K562 (cell line): ENCODE data around the gene DIPK1B. TPM values are rescaled to one million over a fixed set of nuclear protein-coding genes. Genes with fewer than 3 reads are reported as not detected.

Experiments
- ATAC-seq: fragments of 200-7000 bp; cut with Tn5 transposase; 3 replicates; pipeline ENCODE4 v1.9.1; 2020; ENCODE audit warnings: moderate library complexity
- BruUV-seq: library from RNA; stranded (reverse); fragments of 400-500 nt; replicated peaks from 2 replicates; lab custom pipeline; 2021; lab: Mats Ljungman, UMichigan
- CTCF ChIA-PET: fragments of 300-600 bp; formaldehyde crosslinking; extraction: SDS; loops from one replicate; lab custom pipeline; 2021; ENCODE audit warnings: low intra/inter-chr PET ratio; lab: Yijun Ruan, JAX
- POLR2A ChIA-PET: fragments of 300-600, 350-650 bp; sonication (Branson Sonifier 250); formaldehyde crosslinking; extraction: SDS; loops from one replicate; lab custom pipeline; 2021; ENCODE audit warnings: antibody characterized with exemption, inconsistent platforms; lab: Yijun Ruan, JAX
- DNase-seq, 4 experiments: peaks; one replicate each; pipeline versions ENCODE4 v3.0.0 to v3.0.0-alpha.2; 2011 to 2018; ENCODE audit warnings: low spot score in 3 of 4, mixed read lengths in 3 of 4; ENCODE audit errors: extremely low read depth in 1 of 4
- FAIRE-seq: peaks from 2 replicates; lab custom pipeline; 2011; peaks lifted over from hg19 to GRCh38; lab: Jason Lieb, UNC
- H2AFZ ChIP-seq: 2 replicates; pipeline ENCODE4 v1.6.0; 2011; ENCODE audit warnings: low read depth, low read length, control low read depth, inconsistent platforms
- H3K27ac ChIP-seq: fragments of 200-600 bp; 3 replicates; pipeline ENCODE4 v1.8.0; 2011; ENCODE audit warnings: low read depth, mild to moderate bottlenecking, control low read depth, inconsistent platforms, low read length, moderate library complexity, mixed read lengths; ENCODE audit errors: extremely low read depth
- H3K27me3 ChIP-seq, 2 experiments: fragments of 300-600 bp in 1 of 2; 2 replicates in 1 of 2; 3 replicates in 1 of 2; pipeline versions ENCODE4 v1.6.0 to v1.8.0; 2011; ENCODE audit warnings: inconsistent platforms in 2 of 2, low read length in 2 of 2, mild to moderate bottlenecking in 1 of 2, mixed read lengths in 1 of 2, moderate library complexity in 1 of 2; ENCODE audit not compliant: control insufficient read depth in 2 of 2, insufficient read depth in 2 of 2
- H3K36me3 ChIP-seq: fragments of 300-600 bp; 3 replicates; pipeline ENCODE4 v1.8.0; 2011; ENCODE audit warnings: mild to moderate bottlenecking, low read length, inconsistent platforms; ENCODE audit not compliant: control insufficient read depth, insufficient read depth
- H3K4me1 ChIP-seq, 2 experiments: fragments of 200-600 bp in 1 of 2; replicated peaks in 1 of 2; 2 replicates in 1 of 2; 3 replicates in 1 of 2; pipeline versions ENCODE4 v1.5.1 to v1.8.0; 2011; ENCODE audit warnings: inconsistent platforms in 2 of 2, low read length in 2 of 2, mild to moderate bottlenecking in 1 of 2, mixed read lengths in 1 of 2, moderate library complexity in 1 of 2; ENCODE audit not compliant: control insufficient read depth in 2 of 2, insufficient read depth in 2 of 2
- H3K4me2 ChIP-seq: 2 replicates; pipeline ENCODE4 v1.6.1; 2011; ENCODE audit warnings: low read length, control low read depth, inconsistent platforms, mixed read lengths; ENCODE audit not compliant: insufficient read depth
- H3K4me3 ChIP-seq: fragments of 200-600 bp; sonication (generic), shearing (Covaris generic); 2 replicates; pipeline ENCODE4 v1.5.1; 2016; ENCODE audit warnings: control low read depth, inconsistent platforms
- H3K79me2 ChIP-seq: fragments of 200-600 bp; 3 replicates; pipeline ENCODE4 v1.8.0; 2011; ENCODE audit warnings: low read length, inconsistent platforms; ENCODE audit not compliant: control insufficient read depth, insufficient read depth
- H3K9ac ChIP-seq, 2 experiments: 2 replicates each; pipeline versions ENCODE4 v1.6.0 to v1.6.1; 2011; ENCODE audit warnings: low read depth in 2 of 2, low read length in 2 of 2, control low read depth in 1 of 2, inconsistent platforms in 1 of 2, mild to moderate bottlenecking in 1 of 2, mixed read lengths in 1 of 2; ENCODE audit not compliant: insufficient read depth in 1 of 2
- H3K9me1 ChIP-seq: one replicate; pipeline ENCODE4 v1.6.0; 2011; ENCODE audit warnings: inconsistent platforms, mild to moderate bottlenecking, low read length, moderate library complexity; ENCODE audit not compliant: control insufficient read depth, insufficient read depth
- H3K9me3 ChIP-seq: replicated peaks from 2 replicates; pipeline ENCODE4 v1.5.1; 2011; ENCODE audit warnings: low read depth, low read length, inconsistent platforms; ENCODE audit not compliant: control insufficient read depth, insufficient read depth
- H4K20me1 ChIP-seq: replicated peaks from 2 replicates; pipeline ENCODE4 v1.6.1; 2011; ENCODE audit warnings: low read length, inconsistent platforms, mixed read lengths; ENCODE audit not compliant: control insufficient read depth, insufficient read depth
- ADNP ChIP-seq: fragments of 200-800 bp; sonication (Bioruptor generic); IDR thresholded peaks from 2 replicates; pipeline ENCODE4 v1.6.1; 2016; ENCODE audit warnings: missing genetic modification characterization, missing compliant biosample characterization
- BRCA1 ChIP-seq, 2 experiments: fragments of 450-650 bp in 1 of 2; sonication (generic) in 1 of 2; formaldehyde crosslinking in 1 of 2; IDR thresholded peaks; 2 replicates each; pipeline versions ENCODE4 v1.5.0 to v1.6.1; 2017 to 2020; ENCODE audit warnings: mild to moderate bottlenecking in 1 of 2, missing genetic modification reagents in 1 of 2
- ETS2 ChIP-seq: IDR thresholded peaks from 2 replicates; pipeline ENCODE4 v1.6.1; 2016; ENCODE audit warnings: borderline replicate concordance, missing genetic modification characterization, mild to moderate bottlenecking, moderate library complexity, missing compliant biosample characterization; ENCODE audit not compliant: poor library complexity, severe bottlenecking
- NR2F6 ChIP-seq: fragments of 450-650 bp; formaldehyde crosslinking; IDR thresholded peaks from 2 replicates; pipeline ENCODE4 v1.4.0; 2020; ENCODE audit warnings: mild to moderate bottlenecking
- RBM25 ChIP-seq: fragments of 200-400 bp; formaldehyde crosslinking; IDR thresholded peaks from 2 replicates; pipeline ENCODE4 v1.6.1; 2018; ENCODE audit warnings: low read length, low read depth, moderate library complexity; ENCODE audit not compliant: severe bottlenecking
- RBM34 ChIP-seq: fragments of 200-400 bp; formaldehyde crosslinking; IDR thresholded peaks from 2 replicates; pipeline ENCODE4 v1.6.1; 2018; ENCODE audit warnings: low read length, borderline replicate concordance; ENCODE audit not compliant: insufficient read depth
- SIRT6 ChIP-seq: IDR thresholded peaks from one replicate; pipeline ENCODE4 v1.6.1; 2012; ENCODE audit warnings: low read depth, mild to moderate bottlenecking, control low read depth, inconsistent platforms, low read length, moderate library complexity
- ZNF165 ChIP-seq: fragments of 250-450 bp; sonication (Bioruptor Pico); IDR thresholded peaks from 2 replicates; pipeline ENCODE4 v1.4.0; 2020; ENCODE audit warnings: borderline replicate concordance
- ZNF217 ChIP-seq: sonication (generic); formaldehyde crosslinking; IDR thresholded peaks from 2 replicates; pipeline ENCODE4 v1.8.0; 2022; ENCODE audit warnings: mild to moderate bottlenecking, missing genetic modification reagents
- WGBS: fragments of 100-300 bp; shearing (Covaris generic); methylation state at CpG from one replicate; pipeline ENCODE4 v1.1.6; 2016; ENCODE audit warnings: low coverage, mixed read lengths; ENCODE audit not compliant: insufficient coverage; ENCODE audit errors: missing lambda C conversion rate; 5-methylcytosine and 5-hydroxymethylcytosine counted together
- in situ Hi-C: fragments of 300-500 bp; cut with MboI; formaldehyde crosslinking; loops from 4 replicates; pipeline ENCODE4 v1.15.0; 2018; ENCODE audit warnings: inconsistent platforms, mixed read lengths
- intact Hi-C: fragments of 100-400 bp; cut with micrococcal nuclease; formaldehyde crosslinking; loops from 2 replicates; pipeline ENCODE4 v1.14.2; 2022
- polyA plus RNA-seq, 8 experiments: library from polyadenylated mRNA; depleted of rRNA in 4 of 8; stranded (reverse) in 5 of 8; unstranded in 3 of 8; fragments of >200 nt; fragmentation: Nextera tagmentation in 2 of 8; fragmentation: Illumina TruSeq in 1 of 8; extraction: Ambion mirVana in 2 of 8; extraction: Trizol in 1 of 8; gene quantifications; 2 replicates each; pipeline versions ENCODE4 v1.2.1 to v1.2.3, GENCODE V29; 2011 to 2014; ENCODE audit warnings: inconsistent platforms in 1 of 8, missing spikeins in 1 of 8
- total RNA-seq, 7 experiments: library from RNA; depleted of rRNA in 6 of 7; stranded (reverse); fragments of >200 nt in 6 of 7; fragmentation: Illumina TruSeq in 2 of 7; extraction: Trizol in 2 of 7; gene quantifications; 2 replicates each; pipeline versions ENCODE4 v1.2.1 to v1.2.3, GENCODE V29; 2011 to 2021; ENCODE audit warnings: low replicate concordance in 1 of 7
- TF ChIP-seq, protein P1 (sequence below): sonication (generic); formaldehyde crosslinking; IDR thresholded peaks from 2 replicates; pipeline ENCODE4 v1.8.0; 2022; ENCODE audit warnings: mild to moderate bottlenecking, missing genetic modification reagents, borderline replicate concordance
- TF ChIP-seq, protein P2 (sequence below): fragments of 250-450 bp; sonication (Bioruptor Pico); IDR thresholded peaks from 2 replicates; pipeline ENCODE4 v1.9.0; 2021; ENCODE audit warnings: mild to moderate bottlenecking
- TF ChIP-seq, protein P3 (sequence below): fragments of 250-450 bp; sonication (Bioruptor Pico); IDR thresholded peaks from 2 replicates; pipeline ENCODE4 v1.5.0; 2021
- TF ChIP-seq, protein P4 (sequence below): fragments of 450-650 bp; formaldehyde crosslinking; IDR thresholded peaks from 2 replicates; pipeline ENCODE4 v1.4.0; 2020; ENCODE audit warnings: mild to moderate bottlenecking, moderate library complexity

The DIPK1B gene
- total and polyA plus RNA-seq, 9 of the 15 experiments (the other 6 are each of a cell fraction or from before 2014, with no cell fraction given) = 0.08 to 22.3 (median 5.9) TPM

DNA sequence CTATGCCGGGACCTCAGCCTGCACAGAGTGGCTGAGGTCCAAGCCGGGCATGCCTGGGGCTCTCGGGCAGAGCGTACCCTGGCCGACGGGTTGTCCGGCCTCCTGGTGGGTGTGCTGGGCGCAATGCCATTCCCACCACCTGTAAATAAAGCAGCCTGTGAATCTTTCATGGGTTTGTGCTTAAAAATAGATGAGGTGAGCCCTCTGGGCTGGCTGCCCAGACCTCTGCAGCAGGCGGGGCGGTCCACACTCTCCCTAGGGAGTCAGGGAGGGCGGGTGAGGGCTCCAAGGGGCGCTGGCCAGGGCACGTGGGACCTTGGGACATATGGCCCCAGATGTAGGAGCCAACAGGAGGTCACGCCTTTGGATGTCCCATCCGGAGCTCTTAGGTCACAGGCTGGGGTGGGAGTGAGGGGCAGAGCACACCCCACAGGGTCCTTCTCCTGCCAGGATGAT is 21.5 kb upstream of the DIPK1B start (continued):
- TF ChIP-seq, protein P1, sequence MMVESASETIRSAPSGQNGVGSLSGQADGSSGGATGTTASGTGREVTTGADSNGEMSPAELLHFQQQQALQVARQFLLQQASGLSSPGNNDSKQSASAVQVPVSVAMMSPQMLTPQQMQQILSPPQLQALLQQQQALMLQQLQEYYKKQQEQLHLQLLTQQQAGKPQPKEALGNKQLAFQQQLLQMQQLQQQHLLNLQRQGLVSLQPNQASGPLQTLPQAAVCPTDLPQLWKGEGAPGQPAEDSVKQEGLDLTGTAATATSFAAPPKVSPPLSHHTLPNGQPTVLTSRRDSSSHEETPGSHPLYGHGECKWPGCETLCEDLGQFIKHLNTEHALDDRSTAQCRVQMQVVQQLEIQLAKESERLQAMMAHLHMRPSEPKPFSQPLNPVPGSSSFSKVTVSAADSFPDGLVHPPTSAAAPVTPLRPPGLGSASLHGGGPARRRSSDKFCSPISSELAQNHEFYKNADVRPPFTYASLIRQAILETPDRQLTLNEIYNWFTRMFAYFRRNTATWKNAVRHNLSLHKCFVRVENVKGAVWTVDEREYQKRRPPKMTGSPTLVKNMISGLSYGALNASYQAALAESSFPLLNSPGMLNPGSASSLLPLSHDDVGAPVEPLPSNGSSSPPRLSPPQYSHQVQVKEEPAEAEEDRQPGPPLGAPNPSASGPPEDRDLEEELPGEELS = no peak

DNA sequence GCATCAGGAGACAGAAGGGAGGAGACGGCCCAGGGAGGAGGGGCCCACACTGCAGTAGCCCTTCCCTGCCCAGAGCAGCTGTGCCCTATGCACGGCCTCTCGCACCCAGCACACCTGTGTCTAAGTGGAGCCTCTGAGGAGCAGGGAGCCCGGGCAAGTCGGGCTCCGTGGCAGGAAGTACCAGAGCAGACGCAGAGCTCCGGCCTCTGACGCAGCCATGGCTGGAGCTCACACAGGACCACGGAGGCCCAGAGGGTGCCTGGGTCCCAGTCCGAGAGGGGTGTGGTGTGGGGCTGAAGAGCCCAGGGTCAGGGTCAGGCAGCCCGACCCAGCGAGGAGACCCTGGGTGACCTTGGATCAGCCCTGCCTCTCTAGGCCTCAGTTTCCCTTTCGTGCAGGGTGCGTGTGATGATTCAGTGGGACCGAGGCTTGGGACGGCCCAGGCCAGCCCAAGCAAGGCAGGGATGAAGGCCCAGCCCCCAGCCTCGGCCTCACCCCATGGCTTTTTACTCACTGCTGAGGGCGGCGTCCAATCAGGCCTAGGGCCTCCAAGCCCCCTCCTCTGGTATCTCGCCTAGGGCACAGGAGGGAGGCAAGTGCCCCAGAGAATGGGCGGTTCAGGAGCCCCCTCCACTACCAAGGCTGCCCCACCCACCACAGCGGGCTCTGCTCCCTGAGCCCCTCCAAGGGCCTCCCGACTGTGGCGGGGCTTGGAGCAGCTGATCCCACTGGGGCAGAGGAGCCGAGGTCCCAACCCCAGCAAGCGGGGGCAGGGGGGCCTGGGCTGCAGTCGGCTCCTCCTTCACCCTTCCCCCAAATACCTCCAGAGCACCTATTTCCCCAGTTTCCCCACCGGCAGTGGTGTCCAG is 20.8 kb upstream of the DIPK1B start:
- FAIRE-seq (no peak), DNase-seq (no peak), ATAC-seq (no peak)
- H3K27me3 ChIP-seq = no peaks in the 10 kb centered on the region
- H3K9me1 ChIP-seq = no peaks in the 10 kb centered on the region
- H4K20me1 ChIP-seq = no peaks in the 10 kb centered on the region
- intact Hi-C loops (loop anchor here (5.0 kb wide), 2 partner anchors 44 to 204 kb away; no protein-coding TSS in a partner anchor), in situ Hi-C loops (no loop called here)
- no peaks in the 10 kb centered on the region for H3K9me3 ChIP-seq
- H3K4me3 ChIP-seq = no peak overlapping the region
- H3K4me1 ChIP-seq = peaks cover 9 to 83% of the 10 kb centered on the region in 2 experiments; a peak in 4 of 5 replicates
- no peak for TF ChIP-seq ZNF217 (CRISPR knock-in tag)
- TF ChIP-seq, protein P2, sequence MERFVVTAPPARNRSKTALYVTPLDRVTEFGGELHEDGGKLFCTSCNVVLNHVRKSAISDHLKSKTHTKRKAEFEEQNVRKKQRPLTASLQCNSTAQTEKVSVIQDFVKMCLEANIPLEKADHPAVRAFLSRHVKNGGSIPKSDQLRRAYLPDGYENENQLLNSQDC (CRISPR knock-in tag) = no peak
- no peak for TF ChIP-seq ADNP
- TF ChIP-seq ETS2 = no peak
- TF ChIP-seq ZNF165 = no peak
- TF ChIP-seq BRCA1 (IDR thresholded peaks at IDR 0.05) = no peak
- TF ChIP-seq BRCA1 (CRISPR knock-in tag; IDR thresholded peaks at IDR 0.05) = no peak
- no peak for TF ChIP-seq NR2F6 (CRISPR knock-in tag)
- TF ChIP-seq RBM25 = no peak
- no peak for TF ChIP-seq RBM34
- no peak for TF ChIP-seq SIRT6
- TF ChIP-seq, protein P3, sequence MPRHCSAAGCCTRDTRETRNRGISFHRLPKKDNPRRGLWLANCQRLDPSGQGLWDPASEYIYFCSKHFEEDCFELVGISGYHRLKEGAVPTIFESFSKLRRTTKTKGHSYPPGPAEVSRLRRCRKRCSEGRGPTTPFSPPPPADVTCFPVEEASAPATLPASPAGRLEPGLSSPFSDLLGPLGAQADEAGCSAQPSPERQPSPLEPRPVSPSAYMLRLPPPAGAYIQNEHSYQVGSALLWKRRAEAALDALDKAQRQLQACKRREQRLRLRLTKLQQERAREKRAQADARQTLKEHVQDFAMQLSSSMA (CRISPR knock-in tag) = no peak
- TF ChIP-seq, protein P4, sequence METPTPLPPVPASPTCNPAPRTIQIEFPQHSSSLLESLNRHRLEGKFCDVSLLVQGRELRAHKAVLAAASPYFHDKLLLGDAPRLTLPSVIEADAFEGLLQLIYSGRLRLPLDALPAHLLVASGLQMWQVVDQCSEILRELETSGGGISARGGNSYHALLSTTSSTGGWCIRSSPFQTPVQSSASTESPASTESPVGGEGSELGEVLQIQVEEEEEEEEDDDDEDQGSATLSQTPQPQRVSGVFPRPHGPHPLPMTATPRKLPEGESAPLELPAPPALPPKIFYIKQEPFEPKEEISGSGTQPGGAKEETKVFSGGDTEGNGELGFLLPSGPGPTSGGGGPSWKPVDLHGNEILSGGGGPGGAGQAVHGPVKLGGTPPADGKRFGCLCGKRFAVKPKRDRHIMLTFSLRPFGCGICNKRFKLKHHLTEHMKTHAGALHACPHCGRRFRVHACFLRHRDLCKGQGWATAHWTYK = no peak
- 75% methylated on average over 22 of the region's 29 CpGs for WGBS
- ChIA-PET POLR2A (interaction anchor here (0.7 to 1.0 kb wide), 2 partner anchors 17 to 29 kb away, joined by 3 read pairs; no protein-coding TSS in a partner anchor), CTCF (no interaction called here)
- H3K79me2 ChIP-seq = peaks cover 6% of the 10 kb centered on the region
- no peak overlapping the region for H3K27ac ChIP-seq
- no peak overlapping the region for H2AFZ ChIP-seq
- H3K9ac ChIP-seq = no peak overlapping the region
- no peak overlapping the region for H3K4me2 ChIP-seq
- H3K36me3 ChIP-seq = no peaks in the 10 kb centered on the region
- no TSS peak for BruUV-seq
